ENCODE data around the gene SNAP25.

Gene SNAP25

DNA sequence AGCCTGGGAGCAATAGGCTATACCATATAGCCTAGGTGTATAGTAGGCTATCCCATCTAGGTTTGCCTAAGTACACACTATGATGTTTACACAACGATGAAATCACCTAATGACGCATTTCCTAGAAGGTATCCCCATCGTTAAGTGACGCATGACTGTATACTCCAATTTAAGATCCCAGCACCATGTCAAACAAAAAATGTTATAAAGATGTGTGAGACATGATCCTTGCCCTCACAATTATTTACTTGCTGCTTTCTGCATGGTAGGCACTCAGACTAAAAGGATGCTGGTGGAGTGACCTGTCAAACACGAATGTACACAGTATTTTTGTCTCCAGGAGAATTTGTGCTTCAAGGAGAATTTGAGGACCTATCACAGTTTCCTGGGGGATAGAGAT lies 32.3 kb downstream of the SNAP25 start:
- intact Hi-C loops (cut with DNase I): no loop called here
- DNase-seq: no peak

DNA sequence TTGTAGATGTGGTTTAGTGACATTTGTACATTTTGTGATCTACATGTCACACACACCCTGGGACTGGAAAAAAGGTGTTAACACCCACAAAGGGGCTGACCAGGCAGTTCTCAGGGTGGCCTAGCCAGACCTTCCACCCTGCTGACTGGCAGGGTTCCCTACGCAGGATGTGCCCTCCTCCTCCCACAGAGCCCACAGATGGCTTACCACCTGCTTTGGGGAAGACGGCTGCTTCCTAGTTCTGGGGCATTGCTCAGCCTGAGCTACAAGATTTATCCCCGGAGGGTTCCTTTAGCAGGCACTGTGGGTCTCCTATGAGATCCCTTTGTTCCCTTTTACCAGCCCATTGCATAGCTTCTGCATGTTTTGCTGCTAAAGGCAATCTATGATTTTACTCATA lies 35.1 kb downstream of the SNAP25 start:
- no peak for DNase-seq
- intact Hi-C loops (cut with DNase I): no loop called here

- DNase-seq: no peak
Measured at GRCh38 chr20:10255846-10256245, 37.2 kb downstream of the SNAP25 start.

DNA sequence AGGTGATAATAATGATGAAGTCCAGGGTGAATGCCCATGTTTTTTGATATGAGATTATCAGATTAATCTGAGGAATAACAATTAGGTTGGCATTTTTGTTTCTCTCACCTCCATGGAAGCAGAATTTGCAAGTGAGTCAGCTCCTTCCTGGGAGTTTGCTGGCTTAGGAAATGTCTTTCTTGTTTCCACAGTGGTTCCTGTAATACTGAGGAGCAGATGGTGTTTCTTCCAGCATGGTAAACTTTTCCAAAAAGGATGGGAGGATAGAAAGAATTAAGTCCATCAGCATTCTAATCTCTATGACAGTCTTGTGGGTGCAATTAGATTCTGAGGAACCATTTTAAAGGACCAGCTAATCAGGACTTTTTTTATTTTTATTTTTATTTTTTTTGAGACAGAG lies 40.5 kb downstream of the SNAP25 start:
- DNase-seq: no peak
- intact Hi-C loops (cut with DNase I): no loop called here

More at GRCh38 chr20:10255846-10256245, 37.2 kb downstream of the SNAP25 start:
- intact Hi-C loops (cut with DNase I): no loop called here

DNA sequence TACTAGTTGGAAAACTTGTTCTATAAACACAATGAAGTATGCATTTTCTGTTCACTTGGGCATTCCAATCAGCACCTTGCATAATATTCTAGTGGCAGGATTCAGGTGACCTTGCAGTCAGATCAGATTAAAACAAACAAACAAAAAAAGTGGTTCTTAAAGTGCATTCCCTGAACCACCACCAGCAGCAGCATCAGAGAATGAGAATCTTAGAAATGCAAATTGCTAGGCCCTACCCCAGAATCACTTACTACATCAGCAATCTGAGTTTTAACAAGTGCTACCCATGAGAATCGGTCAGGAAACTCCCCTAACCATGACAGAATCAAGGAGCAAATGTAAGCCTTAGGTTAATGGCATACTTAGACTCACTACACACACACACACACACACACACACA lies 41.7 kb downstream of the SNAP25 start:
- intact Hi-C loops (cut with DNase I): no loop called here

DNA sequence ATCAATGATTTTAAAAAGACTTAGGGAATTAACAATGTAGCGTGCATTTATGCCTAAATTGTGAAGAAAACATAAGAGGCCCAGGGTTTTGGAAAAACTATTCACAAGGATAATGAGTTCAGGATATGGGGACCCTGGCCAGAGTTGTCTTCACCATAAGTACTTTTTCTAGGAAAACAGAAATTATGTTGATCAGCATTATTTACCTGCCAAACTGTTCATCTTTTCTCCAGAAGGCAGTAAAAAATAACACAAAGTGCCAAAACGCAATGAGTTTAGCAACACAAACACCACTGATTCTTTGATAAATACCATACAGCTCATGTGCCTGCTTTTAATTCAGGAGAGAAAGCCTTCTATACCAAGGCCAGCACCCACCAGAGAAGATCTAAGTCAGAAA lies 43.1 kb downstream of the SNAP25 start:
- DNase-seq: no peak
- intact Hi-C loops (cut with DNase I): no loop called here

More for the DNA sequence above, 41.7 kb downstream of the SNAP25 start:
- no peak for DNase-seq

DNA sequence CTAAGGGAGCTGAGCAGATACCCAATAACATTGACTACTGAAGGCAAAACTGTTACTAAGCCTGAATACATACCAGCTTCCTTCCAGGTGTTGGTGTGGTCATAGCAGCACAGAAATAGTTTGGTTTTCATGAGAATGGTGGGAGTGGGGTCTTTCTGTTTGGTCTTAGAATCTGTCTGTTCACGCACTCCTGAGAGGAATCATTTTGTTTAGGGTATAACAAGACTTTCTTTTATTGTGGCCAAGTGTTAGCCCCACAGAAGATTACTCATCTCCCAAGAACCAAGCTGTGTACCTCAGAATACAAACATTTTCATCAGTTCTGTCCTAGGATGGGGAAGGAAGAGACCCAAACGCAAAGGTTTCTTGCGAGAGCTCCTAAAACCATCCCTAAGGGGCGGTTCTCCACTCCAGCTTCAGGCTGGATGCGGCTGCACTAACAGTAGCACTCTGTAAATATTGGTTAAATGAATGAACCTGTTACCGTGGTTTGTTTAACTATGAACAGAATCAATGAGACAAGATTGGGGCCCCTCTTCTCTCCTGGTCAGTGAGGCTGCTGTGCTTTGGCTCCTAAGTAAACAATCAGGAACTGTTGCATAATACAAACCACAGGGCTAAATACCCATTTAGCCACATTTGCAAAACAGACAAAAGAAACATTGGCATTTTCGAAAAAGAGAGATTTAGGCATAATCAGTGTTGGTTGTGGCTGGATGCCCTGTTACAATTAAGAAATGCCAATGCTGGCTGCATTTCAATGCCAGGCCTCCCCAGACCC lies 44.9 kb downstream of the SNAP25 start:
- intact Hi-C loops (cut with DNase I): no loop called here
- no peak for DNase-seq

GRCh38 chr20:10264166-10264558 lies 45.5 kb downstream of the SNAP25 start:
- intact Hi-C loops (cut with DNase I): no loop called here
- DNase-seq: no peak

GRCh38 chr20:10268636-10269035 lies 50.0 kb downstream of the SNAP25 start:
- DNase-seq: no peak
- intact Hi-C loops (cut with DNase I): no loop called here

GRCh38 chr20:10270630-10271029 lies 52.0 kb downstream of the SNAP25 start:
- intact Hi-C loops (cut with DNase I): no loop called here

GRCh38 chr20:10271494-10272219 lies 53.0 kb downstream of the SNAP25 start:
- DNase-seq: no peak
- intact Hi-C loops (cut with DNase I): no loop called here

More at GRCh38 chr20:10270630-10271029, 52.0 kb downstream of the SNAP25 start:
- DNase-seq: no peak

GRCh38 chr20:10276878-10277580 lies 58.4 kb downstream of the SNAP25 start:
- no peak for DNase-seq
- intact Hi-C loops (cut with DNase I): no loop called here

GRCh38 chr20:10277616-10278015 lies 59.0 kb downstream of the SNAP25 start:
- DNase-seq: no peak
- intact Hi-C loops (cut with DNase I): no loop called here

GRCh38 chr20:10278412-10278811 lies 59.8 kb downstream of the SNAP25 start:
- DNase-seq: no peak
- intact Hi-C loops (cut with DNase I): no loop called here

DNA sequence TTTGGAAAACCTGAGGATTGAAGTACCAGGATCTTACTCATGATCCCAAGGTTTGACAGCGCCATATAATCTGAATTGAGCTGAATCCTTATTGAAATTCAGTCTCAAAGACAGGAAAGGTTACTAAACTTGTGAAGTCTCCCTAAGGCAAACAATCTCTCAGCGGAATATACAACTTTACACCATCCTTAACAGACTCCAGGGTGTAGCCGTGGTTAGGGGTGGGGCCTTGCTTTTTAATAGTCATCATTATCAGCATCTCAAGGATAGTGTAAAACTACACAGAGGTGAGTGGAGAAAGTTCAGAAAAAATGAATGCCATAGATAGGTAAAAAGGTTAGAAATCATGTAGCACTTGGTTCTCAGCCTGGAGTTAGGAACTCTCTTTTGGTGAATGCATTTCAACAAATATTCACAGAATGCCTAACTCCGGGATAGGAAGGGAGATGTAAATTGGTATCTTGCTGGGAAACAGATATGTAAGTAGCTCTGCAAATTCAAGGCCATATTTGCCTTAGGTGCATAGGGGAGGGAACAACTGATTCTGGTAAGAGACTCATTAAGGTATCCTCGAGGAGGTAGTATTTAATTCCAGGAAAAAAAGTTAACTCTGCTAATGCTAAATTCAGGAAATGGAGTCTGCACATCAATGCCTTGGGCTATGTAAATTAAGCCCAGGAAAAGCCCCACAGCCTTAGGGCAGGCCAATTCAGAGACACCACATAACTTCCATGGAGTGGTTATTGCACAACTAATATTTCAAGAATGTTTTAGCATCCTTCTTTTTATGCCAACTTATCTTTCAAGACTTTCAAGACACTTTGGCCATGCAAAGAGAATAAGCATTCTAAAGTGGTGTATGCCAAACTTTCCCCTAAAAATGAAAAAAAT lies 61.6 kb downstream of the SNAP25 start:
- DNase-seq: no peak
- intact Hi-C loops (cut with DNase I): no loop called here

- intact Hi-C loops (cut with DNase I): no loop called here
- no peak for DNase-seq
Measured at GRCh38 chr20:10281911-10282310, 63.3 kb downstream of the SNAP25 start.

DNA sequence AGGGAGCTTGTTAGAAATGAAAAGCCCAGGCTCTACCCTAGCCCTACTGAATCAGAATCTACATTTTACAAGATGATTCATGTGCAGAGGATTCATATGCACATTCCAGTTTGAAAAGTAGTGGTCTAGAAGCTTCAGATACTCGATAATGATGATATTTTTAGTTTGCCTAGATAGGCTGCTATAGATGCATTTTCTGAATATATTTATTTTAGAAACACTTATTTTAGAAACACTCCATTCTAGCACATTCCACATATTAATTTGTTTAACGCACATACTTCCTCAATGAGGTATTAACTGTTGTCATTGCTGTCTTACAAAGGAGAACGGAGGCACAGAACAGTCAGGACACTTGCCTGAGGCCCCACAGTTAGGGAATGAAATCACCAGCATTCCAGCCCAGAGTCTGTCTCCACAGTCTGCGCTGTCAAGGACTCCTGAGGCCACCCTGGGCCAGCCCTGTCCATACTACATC lies 64.4 kb downstream of the SNAP25 start:
- intact Hi-C loops (cut with DNase I): no loop called here
- no peak for DNase-seq

- DNase-seq: no peak
- intact Hi-C loops (cut with DNase I): no loop called here
Measured at GRCh38 chr20:10286356-10286755, 67.7 kb downstream of the SNAP25 start.

DNA sequence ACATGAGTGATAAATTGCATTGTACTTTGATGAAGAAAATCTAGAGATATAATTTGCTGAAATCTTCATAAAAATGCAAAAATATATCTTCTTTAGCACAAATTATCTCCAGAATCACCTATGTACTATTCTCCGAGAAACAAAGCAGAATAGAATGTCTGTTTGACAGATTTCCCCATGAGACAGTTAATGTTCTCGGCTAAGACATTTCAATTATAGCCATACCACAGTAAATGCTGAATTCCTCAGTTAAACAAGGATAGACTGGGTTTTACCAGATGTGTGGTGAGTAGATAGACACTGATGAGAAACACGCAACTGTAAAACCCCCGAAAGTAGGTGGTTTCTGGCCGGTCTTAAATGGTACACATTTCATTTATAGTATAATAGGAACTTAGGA lies 69.8 kb downstream of the SNAP25 start:
- no peak for DNase-seq
- intact Hi-C loops (cut with DNase I): no loop called here
